T-helper 22 cell (primary cell): ENCODE data around the gene VPS8.

Experiments
- DNase-seq: peaks from one replicate; pipeline ENCODE4 v3.0.0-alpha.2; 2020; ENCODE audit warnings: low read depth

VPS8 gene

DNA sequence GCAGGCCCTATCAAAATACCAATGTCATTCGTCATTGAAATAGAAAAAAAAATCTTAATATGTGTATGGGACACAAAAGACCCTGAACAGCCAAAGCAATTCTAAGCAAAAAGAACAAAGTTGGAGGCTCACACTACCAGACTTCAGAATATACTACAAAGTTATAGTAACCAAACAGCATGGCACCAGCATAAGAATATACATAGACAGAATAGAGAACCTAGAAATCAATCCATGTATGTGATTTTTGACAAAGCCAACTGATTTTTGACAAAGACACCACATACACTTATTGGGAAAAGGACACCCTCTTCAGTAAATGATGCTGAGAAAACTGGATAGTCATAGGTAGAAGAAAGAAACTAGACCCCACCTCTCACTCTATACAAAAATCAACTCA lies 245.9 kb downstream of the VPS8 start:
- DNase-seq, result no peak

DNA sequence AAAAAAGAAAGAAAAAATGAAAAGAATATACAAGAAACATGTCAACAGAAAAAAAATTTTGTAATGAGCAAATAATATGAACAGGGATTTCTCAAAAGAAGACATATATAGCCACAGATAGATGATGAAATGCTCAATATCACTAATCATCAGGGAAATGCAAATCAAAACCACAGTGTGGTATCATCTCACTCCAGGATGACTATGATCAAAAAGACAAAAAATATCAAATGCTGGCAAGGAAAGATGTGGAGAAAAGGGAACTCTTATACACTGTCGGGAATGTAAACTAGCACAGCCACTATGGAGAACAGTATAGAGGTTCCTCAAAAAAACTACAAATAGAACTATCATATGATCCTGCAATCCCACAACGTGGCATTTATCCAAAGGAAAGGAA lies 246.8 kb downstream of the VPS8 start:
- no peak for DNase-seq

DNA sequence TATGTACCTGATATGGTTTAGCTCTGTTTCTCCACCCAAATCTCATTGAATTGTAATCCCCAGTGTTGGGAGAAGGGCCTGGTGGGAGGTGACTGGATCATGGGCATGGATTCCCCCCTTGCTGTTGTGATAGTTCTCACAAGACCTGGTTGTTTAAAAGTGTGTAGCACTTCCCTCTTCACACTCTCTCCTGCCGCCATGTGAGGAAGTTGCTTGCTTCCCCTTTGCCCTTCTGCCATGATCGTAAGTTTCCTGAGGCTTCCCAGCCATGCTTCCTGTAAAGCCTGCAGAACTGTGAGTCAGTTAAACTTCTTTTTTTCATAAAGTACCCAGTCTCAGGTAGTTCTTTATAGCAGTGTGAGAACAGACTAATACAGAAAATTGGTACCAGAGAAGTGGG lies 247.8 kb downstream of the VPS8 start:
- DNase-seq, result no peak

DNA sequence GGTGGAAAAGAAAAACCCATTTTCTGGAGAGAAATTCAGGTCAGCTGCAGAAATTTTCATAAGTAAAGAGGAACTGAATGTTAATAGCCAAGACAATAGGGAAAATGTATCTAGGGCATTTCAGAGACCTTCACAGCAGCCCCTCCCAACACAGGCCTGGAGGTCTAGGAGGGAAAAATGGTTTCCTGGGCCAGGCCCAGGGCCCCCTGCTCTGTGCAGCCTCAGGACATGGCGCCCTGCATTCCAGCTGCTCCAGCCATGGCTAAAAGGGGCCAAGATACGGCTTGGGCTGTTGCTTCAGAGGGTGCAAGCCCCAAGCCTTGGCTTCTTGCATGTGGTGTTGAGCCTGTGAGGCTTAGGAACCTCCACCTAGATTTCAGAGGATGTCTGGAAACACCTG lies 248.7 kb downstream of the VPS8 start:
- no peak for DNase-seq

DNA sequence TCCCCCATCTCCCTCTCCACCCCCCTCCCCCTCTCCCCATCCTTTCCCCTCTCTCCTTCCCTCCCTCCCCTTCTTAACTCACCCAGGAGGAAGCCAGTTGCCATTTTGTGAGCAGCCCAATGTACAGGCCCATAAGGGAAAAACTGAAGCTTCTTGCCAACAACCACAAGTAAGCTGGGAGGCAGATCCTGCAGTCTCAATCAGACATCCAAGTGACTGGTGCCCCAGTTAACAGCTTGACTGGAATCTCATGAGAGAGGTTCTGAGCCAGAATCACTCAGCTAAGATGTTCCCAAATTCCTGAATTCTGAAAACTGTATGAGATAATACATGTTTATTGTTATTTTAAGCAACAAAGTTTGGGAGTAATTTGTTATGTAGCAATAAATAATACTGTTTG lies 250.2 kb downstream of the VPS8 start:
- DNase-seq, result no peak

DNA sequence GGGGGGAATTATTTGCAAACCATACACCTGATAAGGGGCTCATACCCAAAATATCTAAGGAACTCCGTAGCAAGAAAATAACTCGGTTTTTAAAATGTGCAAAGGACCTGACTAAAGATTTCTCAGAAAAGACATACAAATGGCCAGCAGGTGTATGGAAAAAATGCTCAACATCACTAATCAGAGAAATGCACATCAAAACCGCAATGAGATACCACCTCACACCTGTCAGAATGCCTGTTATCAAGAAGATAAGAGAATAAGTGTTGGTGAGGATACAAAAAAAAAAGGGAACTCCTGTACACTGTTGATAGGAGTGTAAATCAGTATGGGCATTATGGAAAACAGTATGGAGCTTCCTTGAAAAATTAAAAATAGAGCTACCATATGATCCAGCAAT lies 251.5 kb downstream of the VPS8 start:
- DNase-seq, result no peak

DNA sequence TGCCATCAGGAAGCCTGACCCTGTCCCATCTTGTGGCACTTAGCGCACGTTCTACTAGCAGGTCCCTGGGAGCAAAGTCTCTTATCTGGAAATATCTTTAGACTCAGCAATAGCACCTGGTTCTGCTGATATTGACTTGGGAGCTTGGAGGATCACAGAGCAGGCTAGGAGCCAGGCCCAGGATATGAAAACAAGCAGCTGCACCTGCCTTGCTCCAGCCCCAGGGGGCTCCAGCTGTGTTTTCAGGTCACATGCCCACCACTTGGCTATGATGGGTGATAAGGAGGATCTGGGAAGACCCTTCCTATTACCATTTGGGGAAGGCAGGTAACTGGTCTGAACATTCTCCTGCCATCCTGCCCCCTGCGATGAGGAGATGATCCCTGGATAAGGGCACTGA lies 253.1 kb downstream of the VPS8 start:
- DNase-seq, result no peak

DNA sequence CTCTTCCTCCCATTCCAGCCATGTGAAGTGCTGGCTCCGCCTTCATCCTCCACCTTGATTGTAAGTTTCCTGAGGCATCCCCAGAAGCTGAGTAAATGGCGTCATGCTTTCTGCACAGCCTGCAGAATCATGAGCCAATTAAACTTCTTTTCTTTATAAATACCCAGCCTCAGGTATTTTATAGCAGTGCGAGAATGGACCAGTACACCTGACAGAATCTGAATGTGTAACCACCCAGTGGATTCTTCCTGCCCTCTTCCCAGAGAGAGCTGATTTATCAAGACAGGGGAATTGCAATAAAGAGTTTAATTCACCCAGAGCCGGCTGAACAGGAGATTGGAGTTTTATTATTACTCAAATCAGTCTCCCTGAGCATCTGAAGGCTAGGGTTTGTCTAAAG lies 254.3 kb downstream of the VPS8 start:
- DNase-seq, result no peak

DNA sequence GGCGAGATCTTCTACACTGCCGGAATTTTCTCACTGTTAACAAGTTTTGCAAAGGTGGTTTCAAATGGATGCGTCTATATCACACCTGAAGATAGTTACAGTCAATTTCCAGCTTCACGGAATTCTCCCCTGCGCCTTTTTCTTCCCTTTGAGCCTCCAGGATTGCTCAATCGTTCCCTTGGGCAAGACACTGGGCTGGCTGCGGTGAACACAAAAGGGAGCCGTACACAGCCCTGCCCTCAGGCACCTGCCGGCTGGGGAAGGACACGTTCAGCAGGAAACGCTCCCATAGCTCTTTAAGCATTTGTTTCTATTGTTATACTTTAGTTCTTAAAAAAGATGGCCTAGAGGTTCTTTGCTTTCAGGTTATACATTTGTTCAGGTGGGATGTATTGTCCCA lies 255.2 kb downstream of the VPS8 start:
- no peak for DNase-seq

DNA sequence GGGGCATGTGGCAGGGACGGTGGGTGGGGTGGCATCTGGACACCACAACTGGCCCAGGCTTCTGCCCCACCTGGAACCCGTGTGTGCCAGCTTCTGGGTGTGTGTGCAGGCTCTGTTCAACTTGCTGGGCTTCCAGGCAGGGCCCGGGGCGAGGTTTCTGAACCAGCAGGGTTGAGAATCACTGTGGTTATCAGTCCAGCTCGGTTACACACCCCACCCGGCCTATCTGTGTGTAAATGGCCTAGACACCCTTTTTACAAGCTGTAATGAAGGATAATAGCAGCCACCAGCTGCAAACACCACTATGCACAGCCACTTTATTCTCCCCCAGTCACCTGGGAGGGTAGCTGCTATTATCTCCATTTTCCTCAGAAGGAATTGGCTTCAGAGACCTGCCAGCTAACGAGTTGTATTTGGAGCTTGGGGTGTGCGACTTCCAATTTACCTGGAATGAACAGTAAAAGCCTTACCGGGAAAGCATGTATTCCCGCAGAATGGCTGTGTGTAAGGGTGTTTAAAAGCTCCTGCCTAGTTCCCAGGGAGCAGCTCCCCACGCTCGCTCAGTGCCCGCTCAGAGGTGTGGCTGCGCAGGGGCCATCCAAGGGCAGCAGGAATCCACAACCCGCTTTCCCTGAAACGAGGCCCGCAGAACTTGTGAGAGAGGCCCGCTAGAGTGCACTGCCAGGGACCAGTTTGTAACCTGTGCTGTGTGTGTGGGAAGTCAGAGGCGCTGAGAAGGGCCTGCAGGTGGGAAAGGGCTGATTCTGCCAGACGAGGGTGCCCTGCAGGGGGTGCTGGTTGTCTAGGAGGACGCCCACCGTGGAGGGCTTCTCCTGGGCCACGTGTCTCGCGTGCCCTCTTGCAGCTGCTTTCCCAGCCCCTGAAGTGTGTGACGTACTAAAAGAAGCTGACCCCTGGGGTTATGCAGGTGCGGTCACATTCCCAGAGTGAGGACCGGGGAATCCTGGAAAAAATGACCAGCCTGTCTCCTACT lies 257.4 kb downstream of the VPS8 start:
- DNase-seq, result no peak

DNA sequence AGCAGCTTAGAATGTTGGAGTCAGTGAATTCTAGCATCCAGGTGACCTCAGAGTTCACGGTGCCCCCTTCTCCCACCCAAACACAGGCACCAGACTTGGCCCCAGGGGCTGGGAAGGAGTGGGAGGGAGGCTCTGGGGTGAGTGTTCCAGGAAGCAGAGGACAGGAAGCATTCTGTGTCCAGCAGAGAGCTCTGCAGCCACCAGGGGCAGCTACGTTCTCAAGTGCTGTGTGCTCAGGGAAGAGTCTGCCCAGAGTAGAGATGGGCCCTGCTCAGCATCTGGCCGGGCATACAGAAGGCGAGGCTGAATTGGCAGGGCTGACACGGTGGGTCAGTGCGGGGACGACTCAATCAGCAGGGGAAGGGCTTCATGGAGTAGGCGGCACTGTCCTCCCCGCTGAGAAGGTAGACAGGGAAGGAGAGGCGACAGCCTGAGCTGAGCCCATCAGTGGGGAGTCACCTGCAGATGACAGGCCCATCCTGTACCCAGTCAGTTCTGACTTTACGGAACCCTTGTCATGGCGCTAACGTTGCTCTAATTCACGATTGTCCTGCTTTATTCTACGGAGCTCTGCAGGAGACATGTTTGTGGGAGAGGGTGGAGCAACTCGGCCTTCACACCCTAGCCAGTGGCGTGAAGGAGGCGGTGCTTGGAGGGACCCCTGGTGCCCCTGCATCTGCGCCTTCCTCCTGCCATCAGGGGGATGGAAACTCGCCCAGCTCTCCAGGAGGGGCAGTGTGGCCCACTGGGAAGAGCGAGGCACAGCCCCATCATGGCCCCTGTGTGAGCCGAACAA lies 258.7 kb downstream of the VPS8 start:
- DNase-seq, result no peak

DNA sequence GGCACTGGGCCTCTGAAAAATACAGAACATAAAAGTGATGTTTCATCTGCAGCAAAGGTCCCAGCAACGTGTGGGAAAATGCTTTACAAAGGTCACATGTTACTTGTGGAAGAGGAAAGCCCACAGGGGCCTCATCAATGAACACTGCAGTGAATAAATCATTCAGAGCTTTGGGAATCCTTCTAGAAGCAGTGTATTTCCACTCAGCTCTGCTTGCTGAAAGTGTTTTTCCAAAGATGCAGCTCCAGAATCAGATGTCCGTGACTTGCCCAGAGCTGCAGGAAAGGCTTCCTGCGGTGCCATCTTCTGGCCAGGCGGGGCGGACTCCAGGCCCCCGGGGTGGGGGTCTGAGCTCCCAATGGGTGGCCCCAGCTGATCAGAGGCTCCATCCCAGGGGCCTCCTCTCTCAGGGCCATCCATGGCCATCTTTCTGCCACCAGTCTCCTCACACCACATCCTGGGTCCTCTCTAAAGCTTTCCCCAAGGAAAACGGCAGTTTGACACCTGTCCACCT lies 259.4 kb downstream of the VPS8 start:
- DNase-seq, result no peak

DNA sequence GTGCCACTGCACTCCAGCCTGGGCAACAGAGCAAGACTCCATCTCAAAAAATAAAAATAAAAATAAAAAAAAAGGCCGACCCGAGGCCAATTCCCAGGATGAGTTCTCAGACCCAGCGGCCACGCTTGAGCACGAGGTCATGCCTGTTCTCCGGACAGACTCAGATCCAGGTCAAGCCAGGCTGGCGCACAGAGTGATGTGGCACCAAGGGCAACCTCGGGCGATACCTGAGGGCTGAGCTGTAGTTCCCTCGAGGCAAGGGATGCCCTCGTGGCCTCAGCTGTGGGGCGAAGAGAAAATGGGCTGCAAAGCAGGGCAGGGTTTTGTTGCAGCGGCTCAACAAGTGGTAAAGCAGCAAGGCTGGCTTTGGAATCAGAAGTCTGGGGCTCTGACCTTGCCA lies 263.6 kb downstream of the VPS8 start:
- no peak for DNase-seq

DNA sequence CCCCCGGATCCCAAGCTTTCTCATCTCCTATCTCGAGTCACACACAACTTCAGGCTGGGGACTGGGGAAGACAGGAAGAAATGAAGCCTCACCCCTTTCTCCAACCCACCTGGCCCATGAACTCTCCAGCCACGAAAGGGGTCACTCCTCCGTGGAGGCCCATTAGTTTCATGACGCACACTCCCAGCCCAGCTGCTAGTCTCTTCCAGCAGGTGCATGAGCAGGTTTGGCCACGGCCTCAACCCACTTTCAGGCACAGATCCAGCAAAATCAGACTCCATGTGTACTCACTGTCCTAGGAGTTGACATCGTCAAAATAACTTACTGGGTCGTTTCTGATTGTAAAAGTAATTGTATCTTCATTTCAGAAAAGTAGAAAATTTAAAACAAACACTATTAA lies 264.3 kb downstream of the VPS8 start:
- DNase-seq, result no peak

DNA sequence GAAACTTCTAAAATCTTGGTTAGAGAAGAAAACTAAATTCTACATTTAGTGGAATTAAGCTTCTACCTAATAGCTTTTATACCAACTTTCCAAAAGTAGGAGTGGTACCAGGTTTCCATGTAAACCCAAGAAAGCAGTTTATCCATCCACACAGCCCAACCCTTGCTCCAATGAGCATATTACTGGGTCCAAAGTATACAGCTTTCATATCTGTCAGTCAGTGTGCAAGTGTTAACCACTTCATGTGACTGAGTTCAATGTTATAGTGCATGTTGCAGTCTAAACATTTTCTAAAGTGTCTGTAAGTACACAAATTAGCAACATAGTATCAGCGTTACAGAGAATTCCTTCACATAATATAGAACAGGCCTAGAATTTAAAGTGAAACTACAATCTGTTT lies 267.7 kb downstream of the VPS8 start:
- no peak for DNase-seq

DNA sequence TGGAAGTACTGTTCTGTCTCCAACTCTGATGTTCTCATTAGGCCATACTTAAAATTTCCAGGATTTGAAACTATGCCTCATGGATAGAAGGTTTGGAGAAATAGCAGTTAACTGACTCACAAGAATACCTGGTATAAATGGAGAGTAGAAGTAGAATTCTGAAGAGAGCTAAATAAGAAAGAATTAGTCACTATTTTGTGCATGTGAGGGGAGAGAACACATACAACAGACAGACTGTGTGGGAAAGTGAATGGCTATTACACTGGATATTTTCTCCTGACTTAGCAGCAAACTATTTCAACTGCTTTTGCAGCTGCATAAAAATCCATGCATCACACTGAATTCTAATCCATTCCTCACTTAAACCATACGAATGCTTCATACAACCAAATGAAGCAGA lies 269.6 kb downstream of the VPS8 start:
- no peak for DNase-seq

DNA sequence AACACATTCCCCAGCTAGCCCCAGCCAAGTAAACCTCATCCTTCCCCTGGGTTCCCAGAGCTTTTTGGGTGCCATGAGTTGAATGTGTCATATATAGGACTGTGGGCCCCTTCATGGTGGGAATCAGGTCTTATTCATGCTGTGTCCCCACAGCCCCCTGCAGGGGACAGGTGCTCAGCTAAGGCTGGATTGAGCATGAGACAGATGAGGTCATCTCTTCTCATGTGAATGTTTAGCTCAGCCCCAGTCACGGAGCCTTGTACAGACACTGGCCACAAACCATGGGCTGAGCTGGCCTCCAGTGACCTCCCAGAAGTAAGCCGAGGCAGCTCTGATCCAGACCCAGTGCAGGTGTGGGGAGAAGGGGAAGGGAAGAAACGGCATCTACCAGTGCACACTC lies 270.2 kb downstream of the VPS8 start:
- no peak for DNase-seq

DNA sequence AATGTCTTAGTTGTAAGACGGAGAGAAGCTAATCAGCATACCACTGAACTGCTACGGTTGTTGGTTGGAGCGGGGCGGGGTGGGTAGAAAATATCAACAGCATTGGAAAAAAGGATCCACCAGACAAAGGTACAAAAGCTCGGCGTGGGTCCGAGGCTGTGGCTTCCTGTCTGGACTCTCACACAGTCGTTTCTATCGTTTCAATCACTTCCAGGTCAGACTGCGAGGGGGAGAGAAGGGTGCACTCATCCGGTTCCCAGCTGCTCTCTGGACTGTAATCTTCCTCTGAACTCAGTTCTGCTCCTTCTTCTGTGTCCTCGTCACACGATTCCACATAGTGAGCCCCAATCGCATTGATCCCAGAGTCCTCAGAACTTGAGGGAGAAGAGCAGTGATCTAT lies 270.9 kb downstream of the VPS8 start:
- no peak for DNase-seq

DNA sequence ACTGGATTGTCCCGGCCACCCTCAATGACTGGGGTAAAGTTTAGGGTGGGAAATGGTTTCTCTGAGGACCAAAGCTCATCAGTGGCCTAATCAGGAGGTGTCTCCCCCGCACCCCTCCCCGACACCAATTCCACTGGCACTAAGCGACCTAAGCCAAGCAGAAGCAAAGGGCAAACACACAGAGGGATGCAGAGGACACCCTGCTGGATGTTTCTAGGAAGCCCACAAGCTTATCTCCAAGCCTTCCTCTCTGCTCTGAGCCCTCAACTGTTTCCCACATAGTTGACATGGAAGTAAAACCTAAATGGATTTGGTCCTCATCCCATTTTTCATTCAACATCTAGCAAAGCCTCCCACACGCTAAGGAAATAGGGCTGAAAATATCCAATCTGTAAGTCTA lies 272.4 kb downstream of the VPS8 start:
- DNase-seq, result no peak

DNA sequence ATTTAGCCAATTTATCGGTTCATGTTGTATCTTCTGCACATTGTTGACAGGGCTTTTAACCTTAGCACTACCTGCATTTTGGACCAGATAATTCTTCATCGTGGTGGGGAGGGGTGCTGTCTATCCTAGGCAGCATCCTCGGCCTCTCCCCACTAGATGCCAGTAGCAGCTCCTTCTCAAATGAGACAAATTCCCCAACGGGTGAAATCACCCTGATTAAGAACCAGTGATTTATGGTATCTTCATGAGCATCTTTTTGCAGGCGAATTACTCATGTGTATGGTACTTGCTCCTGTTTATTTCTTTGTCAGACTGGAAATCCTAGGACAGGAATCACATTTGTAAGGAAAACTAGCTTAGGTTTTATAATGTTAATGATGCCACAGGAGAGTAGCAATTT lies 272.9 kb downstream of the VPS8 start:
- no peak for DNase-seq

DNA sequence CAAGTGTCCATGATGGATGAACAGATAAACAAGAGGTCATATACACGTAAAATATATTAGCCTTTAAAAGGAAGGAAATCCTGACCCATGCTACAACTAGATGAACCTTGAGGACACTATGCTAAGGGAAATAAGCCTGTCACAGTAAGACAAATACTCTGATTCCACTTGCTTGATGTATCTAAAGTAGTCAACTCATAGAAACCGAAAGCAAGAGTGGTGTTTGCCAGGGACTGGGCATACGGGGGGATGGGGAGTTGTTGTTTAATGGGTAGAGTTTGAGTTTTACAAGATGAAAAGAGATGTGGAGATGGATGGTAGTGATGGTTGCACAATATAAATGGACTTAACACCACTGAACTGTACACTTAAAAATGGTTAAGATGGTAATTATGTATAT lies 275.5 kb downstream of the VPS8 start:
- DNase-seq, result no peak

DNA sequence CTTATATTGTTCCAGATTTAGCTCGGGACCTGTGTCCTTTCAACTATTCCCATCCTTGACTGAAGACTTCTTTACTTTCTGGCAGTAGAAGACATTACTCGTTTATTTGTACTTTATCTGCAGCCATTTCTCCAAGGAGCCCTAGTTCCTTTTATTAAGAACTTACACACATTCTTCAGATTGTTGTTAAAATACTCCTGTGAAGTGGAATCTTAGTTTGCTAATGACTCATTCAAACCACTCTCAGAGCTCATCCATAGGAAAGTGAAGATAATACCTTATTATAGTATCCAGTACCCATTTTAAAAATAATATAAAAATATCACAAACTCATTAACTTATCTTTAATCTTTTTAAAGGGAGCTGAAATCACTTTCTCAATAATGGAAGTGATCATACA lies 277.4 kb downstream of the VPS8 start:
- no peak for DNase-seq

DNA sequence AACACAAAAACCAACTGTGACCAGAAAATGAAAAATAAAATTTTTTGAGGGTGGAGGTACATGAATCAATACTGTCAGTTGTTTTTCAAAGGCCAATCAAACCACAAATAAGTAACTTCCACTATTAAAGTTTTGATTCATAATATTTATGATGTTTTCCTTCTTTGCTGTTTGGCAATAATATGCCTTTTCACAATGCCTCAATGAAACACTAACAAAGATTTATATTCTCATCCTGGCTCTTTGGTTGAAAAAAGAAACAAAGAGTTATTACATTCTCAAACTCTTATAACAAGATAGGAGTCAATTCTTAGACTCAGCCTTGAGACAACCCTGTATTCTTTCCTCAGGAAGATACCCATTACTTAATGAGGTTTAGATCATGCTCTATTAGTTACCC lies 277.8 kb downstream of the VPS8 start:
- no peak for DNase-seq
